GM12873 (cell line): Measurements from ENCODE around the gene MBTPS1.

ENCODE experiments used
- TF ChIP-seq, protein P1 (sequence below): IDR thresholded peaks from 2 replicates; pipeline ENCODE4 v1.5.1; 2012; ENCODE audit warnings: low read depth, mild to moderate bottlenecking, moderate library complexity, low read length, control low read depth; ENCODE audit not compliant: insufficient read depth; ENCODE audit errors: missing control alignments

The MBTPS1 gene

DNA sequence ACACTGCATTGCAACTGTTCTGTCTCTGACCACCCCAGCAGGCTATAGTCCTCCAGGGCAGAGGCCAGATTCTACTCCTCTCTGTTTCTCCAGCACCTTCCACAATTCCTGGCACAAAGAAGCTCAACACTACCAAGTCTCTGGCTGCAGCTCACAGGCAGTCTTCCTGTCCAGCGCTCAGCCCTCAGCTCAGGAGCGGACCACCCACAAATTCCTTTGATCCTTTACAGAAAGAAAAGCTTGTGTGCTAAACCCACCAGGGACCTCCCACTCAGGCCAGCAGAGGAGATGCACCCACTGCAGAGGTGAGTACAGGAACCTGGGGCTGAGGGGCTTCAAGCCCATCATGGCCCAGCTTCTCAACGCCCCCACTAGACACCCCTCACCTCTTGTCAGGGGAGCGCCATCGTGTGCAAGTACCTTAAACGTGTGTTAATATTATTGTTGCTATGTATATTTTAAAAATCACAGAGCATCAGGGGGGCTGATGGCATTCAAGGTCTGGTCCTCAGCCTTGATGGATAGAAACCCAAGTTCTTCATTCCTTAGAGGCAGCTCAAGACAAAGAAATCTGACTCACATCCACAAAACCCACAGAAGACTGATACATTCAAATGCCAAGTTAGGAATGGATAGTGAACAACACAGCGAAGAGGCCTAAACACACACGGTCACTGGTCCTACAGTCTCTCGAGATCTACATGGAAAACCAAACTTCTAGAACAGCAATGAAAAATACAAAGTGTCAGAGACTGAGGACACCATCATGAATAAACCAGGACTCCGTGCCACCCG lies 19.8 kb upstream of the MBTPS1 start:
- TF ChIP-seq, protein P1, sequence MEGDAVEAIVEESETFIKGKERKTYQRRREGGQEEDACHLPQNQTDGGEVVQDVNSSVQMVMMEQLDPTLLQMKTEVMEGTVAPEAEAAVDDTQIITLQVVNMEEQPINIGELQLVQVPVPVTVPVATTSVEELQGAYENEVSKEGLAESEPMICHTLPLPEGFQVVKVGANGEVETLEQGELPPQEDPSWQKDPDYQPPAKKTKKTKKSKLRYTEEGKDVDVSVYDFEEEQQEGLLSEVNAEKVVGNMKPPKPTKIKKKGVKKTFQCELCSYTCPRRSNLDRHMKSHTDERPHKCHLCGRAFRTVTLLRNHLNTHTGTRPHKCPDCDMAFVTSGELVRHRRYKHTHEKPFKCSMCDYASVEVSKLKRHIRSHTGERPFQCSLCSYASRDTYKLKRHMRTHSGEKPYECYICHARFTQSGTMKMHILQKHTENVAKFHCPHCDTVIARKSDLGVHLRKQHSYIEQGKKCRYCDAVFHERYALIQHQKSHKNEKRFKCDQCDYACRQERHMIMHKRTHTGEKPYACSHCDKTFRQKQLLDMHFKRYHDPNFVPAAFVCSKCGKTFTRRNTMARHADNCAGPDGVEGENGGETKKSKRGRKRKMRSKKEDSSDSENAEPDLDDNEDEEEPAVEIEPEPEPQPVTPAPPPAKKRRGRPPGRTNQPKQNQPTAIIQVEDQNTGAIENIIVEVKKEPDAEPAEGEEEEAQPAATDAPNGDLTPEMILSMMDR = no peak

DNA sequence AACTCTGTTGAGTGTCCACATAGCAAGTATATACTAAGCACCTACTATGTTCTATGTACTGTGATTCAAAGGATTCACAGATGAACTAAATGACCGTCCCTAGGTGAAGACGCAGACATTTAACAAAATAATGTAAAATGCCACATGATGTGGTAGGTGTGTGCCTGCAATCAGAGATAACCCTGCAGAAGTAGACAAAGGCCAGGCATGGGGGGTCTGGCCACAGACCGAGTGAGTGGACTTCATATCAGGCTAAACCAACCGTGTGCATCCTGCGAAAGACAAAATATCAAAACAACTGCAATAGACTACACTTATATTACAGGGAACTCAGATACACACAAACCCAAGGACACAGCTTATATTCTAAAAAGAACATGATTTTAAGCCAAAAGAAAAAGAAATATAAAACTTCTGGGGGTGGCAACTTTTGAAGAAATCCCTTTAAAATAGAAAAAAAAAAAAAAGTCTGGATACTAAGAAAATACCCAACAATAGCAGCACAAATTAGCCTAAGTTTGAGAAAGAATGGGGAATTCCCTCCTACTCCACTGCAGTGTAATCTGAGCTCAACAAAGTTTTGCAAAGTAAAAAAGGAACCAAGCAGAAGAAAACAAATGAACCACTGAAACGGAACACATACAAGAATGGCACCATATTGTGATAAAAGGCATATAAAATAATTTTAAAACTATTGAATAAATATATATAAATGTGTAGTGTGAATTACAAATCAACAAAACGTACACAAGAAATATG lies 16.0 kb upstream of the MBTPS1 start:
- TF ChIP-seq, protein P1 = no peak

DNA sequence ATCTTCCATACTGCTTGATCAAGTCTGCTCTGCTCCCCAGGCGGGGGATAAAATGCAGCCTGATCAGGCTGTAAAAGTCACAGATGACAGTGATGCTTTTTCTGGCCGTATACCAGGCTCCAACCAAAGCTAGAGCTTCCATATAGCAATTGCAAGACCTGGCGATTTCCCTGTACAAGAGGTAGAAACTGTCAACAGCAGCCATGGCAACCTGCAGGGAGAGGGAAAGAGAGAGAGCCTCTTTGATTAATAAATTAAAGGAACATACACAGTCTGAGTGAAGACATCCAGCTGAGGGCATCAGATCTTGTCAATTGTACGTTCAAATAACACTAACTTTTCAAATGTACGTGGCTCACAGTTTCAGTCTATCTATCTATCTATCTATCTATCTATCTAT lies 14.4 kb upstream of the MBTPS1 start:
- TF ChIP-seq, protein P1 = no peak

DNA sequence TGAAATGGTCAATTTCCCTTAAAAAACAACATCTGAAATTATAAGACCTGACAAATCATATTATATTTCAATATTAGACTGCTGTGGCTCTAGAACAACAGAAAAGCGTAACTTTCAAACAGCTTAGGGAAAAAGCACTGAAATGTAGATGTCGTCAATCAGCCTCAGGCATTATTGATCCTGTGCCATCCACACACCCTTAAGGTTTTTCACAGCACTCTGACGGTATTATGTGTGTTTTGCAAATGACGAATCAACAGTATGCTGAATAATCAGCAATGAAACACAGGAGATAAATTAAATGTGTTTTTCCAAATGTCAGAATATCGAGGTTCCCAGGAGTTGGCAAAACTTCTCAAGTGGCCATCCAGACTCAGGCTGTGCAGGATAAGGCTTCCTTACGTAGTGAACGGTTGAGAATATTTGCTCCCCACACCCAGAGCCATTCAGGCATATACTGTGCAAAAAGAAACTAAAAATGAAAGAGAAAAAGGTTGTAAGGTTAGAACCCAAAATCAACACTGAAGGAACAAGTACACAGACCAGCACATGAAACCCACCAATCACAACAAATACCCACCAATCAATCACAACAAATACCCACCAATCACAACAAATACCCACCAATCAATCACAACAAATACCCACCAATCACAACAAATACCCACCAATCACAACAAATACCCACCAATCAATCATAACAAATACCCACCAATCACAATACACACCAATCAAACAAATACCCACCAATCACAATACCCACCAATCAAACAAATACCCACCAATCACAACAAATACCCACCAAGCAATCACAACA lies 7.7 kb upstream of the MBTPS1 start:
- TF ChIP-seq, protein P1 = no peak

DNA sequence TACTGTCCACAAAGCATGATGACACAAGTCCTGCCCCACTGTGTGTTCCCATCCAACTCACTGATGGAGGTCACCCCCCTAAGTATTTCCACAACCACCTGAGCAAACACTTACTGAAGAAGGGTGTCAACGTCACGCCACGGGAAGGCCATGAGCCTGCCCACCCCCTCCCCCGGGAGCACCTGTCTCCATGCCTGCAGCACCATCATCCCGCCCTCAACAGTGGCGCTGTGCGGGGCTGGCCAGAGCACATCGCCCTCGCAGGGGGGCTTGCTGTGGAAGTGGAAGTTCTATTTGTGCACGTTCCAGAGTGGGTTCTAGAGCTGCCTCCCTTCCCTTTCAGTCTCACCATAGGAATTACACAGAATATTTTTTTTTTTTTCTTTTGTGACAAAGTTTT lies 4.3 kb upstream of the MBTPS1 start:
- TF ChIP-seq, protein P1 = no peak

DNA sequence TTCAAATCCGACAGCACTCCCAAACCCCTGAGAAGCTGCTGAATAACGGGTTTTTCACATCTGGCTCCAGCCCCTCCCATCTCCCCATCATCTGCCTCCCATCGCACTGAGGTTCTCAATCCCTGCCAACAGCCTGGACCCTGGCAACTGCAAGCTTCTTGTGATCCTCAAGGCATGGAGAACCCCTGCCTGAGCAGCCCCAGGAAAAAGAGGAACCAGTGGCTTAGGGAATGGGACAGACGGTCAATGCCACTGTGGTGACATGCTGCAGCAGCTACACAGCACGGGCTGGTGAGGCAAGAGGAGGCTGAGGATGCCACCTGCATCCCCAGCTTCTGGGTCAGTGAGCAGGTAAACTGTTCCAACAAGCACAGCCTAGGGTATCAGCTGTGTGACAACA lies 3.3 kb upstream of the MBTPS1 start:
- TF ChIP-seq, protein P1 = no peak

DNA sequence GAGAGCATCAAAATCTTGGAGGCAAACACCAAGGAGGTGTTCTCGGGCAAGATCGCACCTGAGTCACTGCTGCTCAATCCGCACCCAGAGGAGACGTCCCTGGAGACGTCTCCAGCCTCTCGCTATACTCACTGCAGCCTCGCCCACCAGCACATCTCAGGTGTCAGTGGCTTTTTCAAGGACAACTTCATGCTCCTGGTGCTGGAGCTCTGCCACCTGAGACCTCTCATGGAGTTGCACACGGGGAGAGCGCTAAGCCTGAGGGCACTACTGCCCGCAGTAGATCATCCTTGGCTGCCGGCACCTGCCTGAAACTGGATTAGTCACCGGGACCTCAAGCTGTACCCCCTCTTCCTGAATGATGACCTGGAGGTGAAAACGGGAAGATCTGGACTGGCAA lies 2.6 kb upstream of the MBTPS1 start:
- TF ChIP-seq, protein P1 = no peak
